Measurements from ENCODE around the gene ARID2. TPM values are rescaled to one million over a fixed set of nuclear protein-coding genes. Genes with fewer than 3 reads are reported as not detected.

Gene ARID2
- total RNA-seq, 2 donors from 2014 or later = 18.3 to 18.7 TPM

GRCh38 chr12:45828402-45828801, 98.9 kb downstream of the ARID2 start:
- DNase-seq (no peak), ATAC-seq (no peak)
- intact Hi-C loops (cut with DNase I) = no loop called here

GRCh38 chr12:45831590-45831989, 102.1 kb downstream of the ARID2 start:
- intact Hi-C loops (cut with DNase I) = no loop called here
- no peak for ATAC-seq
- DNase-seq = no peak

- intact Hi-C loops (cut with DNase I) = no loop called here
- no peak for ATAC-seq
- no peak for DNase-seq
These were observed 103.9 kb downstream of the ARID2 start for GRCh38 chr12:45833401-45833800.

GRCh38 chr12:45834809-45835208, 105.3 kb downstream of the ARID2 start:
- intact Hi-C loops (cut with DNase I) = no loop called here
- DNase-seq = no peak
- no peak for ATAC-seq

GRCh38 chr12:45839917-45840316, 110.4 kb downstream of the ARID2 start:
- ATAC-seq (no peak), DNase-seq (no peak)
- intact Hi-C loops (cut with DNase I) = no loop called here

- DNase-seq = no peak
These were observed 119.8 kb downstream of the ARID2 start for GRCh38 chr12:45849289-45849688.

GRCh38 chr12:45850302-45850701, 120.8 kb downstream of the ARID2 start:
- intact Hi-C loops (cut with DNase I) = no loop called here
- DNase-seq (no peak), ATAC-seq (no peak)

More at GRCh38 chr12:45849289-45849688, 119.8 kb downstream of the ARID2 start:
- intact Hi-C loops (cut with DNase I) = no loop called here
- no peak for ATAC-seq

- intact Hi-C loops (cut with DNase I) = no loop called here
- peak; percentile 54 to 73 for ATAC-seq
- DNase-seq = peak; percentile 26
These were observed 123.0 kb downstream of the ARID2 start for GRCh38 chr12:45852508-45852907.

- ATAC-seq = no peak
- no peak for DNase-seq
- intact Hi-C loops (cut with DNase I) = no loop called here
These were observed 124.0 kb downstream of the ARID2 start for GRCh38 chr12:45853550-45853949.

- no peak for DNase-seq
- no peak for ATAC-seq
- intact Hi-C loops (cut with DNase I) = no loop called here
These were observed 133.8 kb downstream of the ARID2 start for GRCh38 chr12:45863332-45863731.

GRCh38 chr12:45866299-45866698, 136.8 kb downstream of the ARID2 start:
- DNase-seq (no peak), ATAC-seq (no peak)
- intact Hi-C loops (cut with DNase I) = no loop called here

GRCh38 chr12:45872446-45872845, 142.9 kb downstream of the ARID2 start:
- no peak for ATAC-seq
- DNase-seq = no peak
- intact Hi-C loops (cut with DNase I) = no loop called here

GRCh38 chr12:45877069-45877468, 147.6 kb downstream of the ARID2 start:
- intact Hi-C loops (cut with DNase I) = no loop called here
- ATAC-seq (no peak), DNase-seq (no peak)

GRCh38 chr12:45878630-45879255, 149.2 kb downstream of the ARID2 start:
- ATAC-seq (no peak), DNase-seq (no peak)
- intact Hi-C loops (cut with DNase I) = no loop called here

- no peak for ATAC-seq
- intact Hi-C loops (cut with DNase I) = no loop called here
- DNase-seq = no peak
These were observed 149.9 kb downstream of the ARID2 start for GRCh38 chr12:45879363-45879895.

GRCh38 chr12:45880533-45880932, 151.0 kb downstream of the ARID2 start:
- DNase-seq (no peak), ATAC-seq (no peak)
- intact Hi-C loops (cut with DNase I) = no loop called here

GRCh38 chr12:45883187-45883586, 153.7 kb downstream of the ARID2 start:
- intact Hi-C loops (cut with DNase I) = no loop called here
- ATAC-seq = no peak

GRCh38 chr12:45886685-45887084, 157.2 kb downstream of the ARID2 start:
- ATAC-seq (no peak), DNase-seq (no peak)
- intact Hi-C loops (cut with DNase I) = no loop called here

More at GRCh38 chr12:45883187-45883586, 153.7 kb downstream of the ARID2 start:
- DNase-seq = no peak

GRCh38 chr12:45887544-45887943, 158.0 kb downstream of the ARID2 start:
- ATAC-seq = no peak
- intact Hi-C loops (cut with DNase I) = no loop called here
- no peak for DNase-seq

- ATAC-seq (no peak), DNase-seq (no peak)
- intact Hi-C loops (cut with DNase I) = no loop called here
These were observed 160.8 kb downstream of the ARID2 start for GRCh38 chr12:45890276-45890675.

GRCh38 chr12:45893240-45893639, 163.7 kb downstream of the ARID2 start:
- DNase-seq (no peak), ATAC-seq (no peak)
- intact Hi-C loops (cut with DNase I) = no loop called here
